HepG2 (cell line): ENCODE measurements around the gene TMEM190. TPM values are rescaled to one million over a fixed set of nuclear protein-coding genes. Genes with fewer than 3 reads are reported as not detected.

Source experiments
- ARID2 ChIP-seq: sonication (generic); formaldehyde crosslinking; IDR thresholded peaks from 2 replicates; pipeline ENCODE4 v1.8.1; 2022; ENCODE audit warnings: mild to moderate bottlenecking, missing genetic modification reagents, borderline replicate concordance
- GLMP ChIP-seq: sonication (generic); formaldehyde crosslinking; IDR thresholded peaks from 2 replicates; pipeline ENCODE4 v1.9.0; 2021; ENCODE audit warnings: missing genetic modification reagents, mild to moderate bottlenecking, borderline replicate concordance
- IRF2 ChIP-seq: IDR thresholded peaks from 2 replicates; pipeline ENCODE4 v1.6.1; 2018; ENCODE audit warnings: missing genetic modification reagents, missing compliant biosample characterization
- JARID2 ChIP-seq: sonication (generic); formaldehyde crosslinking; IDR thresholded peaks from 2 replicates; pipeline ENCODE4 v1.8.1; 2023; ENCODE audit warnings: missing genetic modification reagents, inconsistent platforms; ENCODE audit not compliant: insufficient replicate concordance
- LBX2 ChIP-seq: sonication (generic); formaldehyde crosslinking; IDR thresholded peaks from 2 replicates; pipeline ENCODE4 v1.5.0; 2020; ENCODE audit warnings: missing genetic modification reagents, mild to moderate bottlenecking, borderline replicate concordance
- NBN ChIP-seq: fragments of 450-650 bp; conservative IDR thresholded peaks from 2 replicates; pipeline ENCODE4 v1.6.1; 2017
- PAXIP1 ChIP-seq: sonication (generic); formaldehyde crosslinking; conservative IDR thresholded peaks from 2 replicates; pipeline ENCODE4 v1.4.0; 2020; ENCODE audit warnings: mild to moderate bottlenecking, missing genetic modification reagents, moderate library complexity
- RARA ChIP-seq: IDR thresholded peaks from 2 replicates; pipeline ENCODE4 v1.6.1; 2016; ENCODE audit warnings: missing genetic modification reagents, missing compliant biosample characterization
- RBFOX2 ChIP-seq: fragments of 200-400 bp; formaldehyde crosslinking; IDR thresholded peaks from 2 replicates; pipeline ENCODE4 v1.6.1; 2017; ENCODE audit warnings: low read depth, mild to moderate bottlenecking, low read length
- SMC3 ChIP-seq: IDR thresholded peaks from 2 replicates; pipeline ENCODE4 v1.6.1; 2011; ENCODE audit warnings: low read length, improper control_type of control experiment
- SNRNP70 ChIP-seq: fragments of 200-400 bp; formaldehyde crosslinking; IDR thresholded peaks from 2 replicates; pipeline ENCODE4 v1.6.1; 2017; ENCODE audit warnings: mild to moderate bottlenecking, low read depth, low read length, moderate library complexity
- SP5 ChIP-seq: IDR thresholded peaks from 2 replicates; pipeline ENCODE4 v1.6.1; 2016; ENCODE audit warnings: low read depth, borderline replicate concordance
- STAG1 ChIP-seq: sonication (generic); formaldehyde crosslinking; IDR thresholded peaks from 2 replicates; pipeline ENCODE4 v1.4.0; 2020; ENCODE audit warnings: missing genetic modification reagents
- THRA ChIP-seq: sonication (generic); formaldehyde crosslinking; IDR thresholded peaks from 2 replicates; pipeline ENCODE4 v1.4.0; 2020; ENCODE audit warnings: missing genetic modification reagents, borderline replicate concordance
- TSC22D2 ChIP-seq: sonication (generic); formaldehyde crosslinking; IDR thresholded peaks from 2 replicates; pipeline ENCODE4 v1.5.1; 2020; ENCODE audit warnings: missing genetic modification reagents, mild to moderate bottlenecking, borderline replicate concordance
- ZFP91 ChIP-seq: sonication (generic); formaldehyde crosslinking; IDR thresholded peaks from 2 replicates; pipeline ENCODE4 v1.9.0; 2022; ENCODE audit warnings: missing genetic modification reagents, mild to moderate bottlenecking, borderline replicate concordance
- ZFX ChIP-seq: sonication (generic); formaldehyde crosslinking; IDR thresholded peaks from 2 replicates; pipeline ENCODE4 v1.4.0; 2020; ENCODE audit warnings: mild to moderate bottlenecking, low read depth, missing genetic modification reagents, moderate library complexity
- ZNF337 ChIP-seq: sonication (generic); formaldehyde crosslinking; IDR thresholded peaks from 2 replicates; pipeline ENCODE4 v1.5.1; 2020; ENCODE audit warnings: missing genetic modification reagents, low read depth, mild to moderate bottlenecking, borderline replicate concordance
- ZNF44 ChIP-seq: sonication (generic); formaldehyde crosslinking; IDR thresholded peaks from 2 replicates; pipeline ENCODE4 v1.5.1; 2020; ENCODE audit warnings: mild to moderate bottlenecking, missing genetic modification reagents
- ZNF501 ChIP-seq: sonication (generic); formaldehyde crosslinking; IDR thresholded peaks from 2 replicates; pipeline ENCODE4 v1.5.1; 2020; ENCODE audit warnings: mild to moderate bottlenecking, moderate library complexity, missing genetic modification reagents
- ZNF562 ChIP-seq: sonication (generic); formaldehyde crosslinking; IDR thresholded peaks from 2 replicates; pipeline ENCODE4 v1.8.0; 2022; ENCODE audit warnings: missing genetic modification reagents, borderline replicate concordance
- ZNF720 ChIP-seq: sonication (generic); formaldehyde crosslinking; IDR thresholded peaks from 2 replicates; pipeline ENCODE4 v1.4.0; 2020; ENCODE audit warnings: missing genetic modification reagents
- ZSCAN25 ChIP-seq: sonication (generic); formaldehyde crosslinking; IDR thresholded peaks from 2 replicates; pipeline ENCODE4 v1.8.0; 2022; ENCODE audit warnings: mild to moderate bottlenecking, missing genetic modification reagents
- polyA plus RNA-seq, 8 experiments: library from polyadenylated mRNA; depleted of rRNA in 3 of 8; stranded (reverse) in 7 of 8; unstranded in 1 of 8; fragments of >200 nt; fragmentation: Illumina TruSeq in 4 of 8; extraction: Trizol in 4 of 8; gene quantifications; 2 replicates each; pipeline versions ENCODE4 v1.2.1 to v1.2.3, GENCODE V29; 2011 to 2016; ENCODE audit warnings: low read depth in 4 of 8, missing spikeins in 1 of 8, mixed read lengths in 1 of 8; ENCODE audit not compliant: insufficient read depth in 1 of 8
- total RNA-seq, 5 experiments: library from RNA; depleted of rRNA; stranded (reverse); fragments of >200 nt; fragmentation: Illumina TruSeq; extraction: Trizol; gene quantifications; 2 replicates each; pipeline ENCODE4 v1.2.3, GENCODE V29; 2016; ENCODE audit warnings: low read depth in 1 of 5

TMEM190 gene
- total and polyA plus RNA-seq, 2 of the 13 experiments (the other 11 are each of a cell fraction or from before 2014, with no cell fraction given) = 0.35 to 0.83 TPM

- TF ChIP-seq RARA (CRISPR knock-in tag) (peak; percentile 57; the same call in 1 of the 2 replicates), ZNF44 (CRISPR knock-in tag) (no peak), ARID2 (CRISPR knock-in tag) (no peak), SMC3 (no peak), TSC22D2 (CRISPR knock-in tag) (no peak; the same call in 1 of the 2 replicates), ZNF720 (no peak), ZNF501 (CRISPR knock-in tag) (peak; percentile 64; the same call in 1 of the 2 replicates), ZFX (CRISPR knock-in tag) (peak; percentile 52; the same call in 1 of the 2 replicates), STAG1 (CRISPR knock-in tag) (no peak), SNRNP70 (no peak), GLMP (CRISPR knock-in tag) (no peak), IRF2 (CRISPR knock-in tag) (peak; percentile 68), THRA (CRISPR knock-in tag) (peak; percentile 45; the same call in 1 of the 2 replicates), ZNF562 (CRISPR knock-in tag) (no peak), ZFP91 (CRISPR knock-in tag) (peak; percentile 28; the same call in 1 of the 2 replicates), ZNF337 (CRISPR knock-in tag) (0 out of 2 replicates have a peak, but pooled peaks have one; percentile 73), ZSCAN25 (CRISPR knock-in tag) (no peak), JARID2 (CRISPR knock-in tag) (no peak), SP5 (0 out of 2 replicates have a peak, but pooled peaks have one; percentile 31), NBN (no peak), RBFOX2 (0 out of 2 replicates have a peak, but pooled peaks have one; percentile 36), LBX2 (no peak), PAXIP1 (peak; percentile 84)
These were observed 42.8 kb upstream of the TMEM190 start (continued) for GRCh38 chr19:55333870-55334269.
